Measurements from ENCODE around the gene MCC. TPM values are rescaled to one million over a fixed set of nuclear protein-coding genes. Genes with fewer than 3 reads are reported as not detected.
A peak's percentile ranks its signal among the peaks of the same experiment; 100 is the strongest.

Gene MCC
- total RNA-seq, 1 donor from 2014 or later: 20.6 TPM

GRCh38 chr5:113381791-113382190 is 106.5 kb downstream of the MCC start:
- H3K27me3 ChIP-seq (ENCODE audit: low read depth): peaks cover 6% of the 10 kb centered on the region
- no peaks in the 10 kb centered on the region for H3K4me1 ChIP-seq
- H3K9me3 ChIP-seq: no peaks in the 10 kb centered on the region
- H3K36me3 ChIP-seq: no peaks in the 10 kb centered on the region
- no peak overlapping the region for H3K4me3 ChIP-seq
- no peak for TF ChIP-seq CTCF (IDR thresholded peaks at IDR 0.05)
- intact Hi-C loops (cut with DNase I): no loop called here
- no peak overlapping the region for H3K27ac ChIP-seq
- no peak for ATAC-seq
- DNase-seq: no peak

GRCh38 chr5:113380807-113381326 is 107.4 kb downstream of the MCC start:
- no peaks in the 10 kb centered on the region for H3K9me3 ChIP-seq
- DNase-seq (no peak), ATAC-seq (no peak)
- intact Hi-C loops (cut with DNase I): no loop called here
- TF ChIP-seq CTCF (IDR thresholded peaks at IDR 0.05): no peak
- no peaks in the 10 kb centered on the region for H3K4me1 ChIP-seq
- peaks cover 6% of the 10 kb centered on the region for H3K27me3 ChIP-seq (ENCODE audit: low read depth)
- no peaks in the 10 kb centered on the region for H3K36me3 ChIP-seq
- H3K27ac ChIP-seq: no peak overlapping the region
- H3K4me3 ChIP-seq: no peak overlapping the region

GRCh38 chr5:113379936-113380806 is 108.1 kb downstream of the MCC start:
- H3K9me3 ChIP-seq: no peaks in the 10 kb centered on the region
- no peak for TF ChIP-seq CTCF (IDR thresholded peaks at IDR 0.05)
- H3K36me3 ChIP-seq: no peaks in the 10 kb centered on the region
- no peaks in the 10 kb centered on the region for H3K4me1 ChIP-seq
- H3K27me3 ChIP-seq (ENCODE audit: low read depth): peaks cover 6% of the 10 kb centered on the region
- intact Hi-C loops (cut with DNase I): no loop called here
- ATAC-seq (peak; percentile 86 to 93), DNase-seq (no peak)
- no peak overlapping the region for H3K4me3 ChIP-seq
- H3K27ac ChIP-seq: no peak overlapping the region

- intact Hi-C loops (cut with DNase I): no loop called here
- H3K27me3 ChIP-seq (ENCODE audit: low read depth): peaks cover 6% of the 10 kb centered on the region
- no peaks in the 10 kb centered on the region for H3K4me1 ChIP-seq
- H3K9me3 ChIP-seq: no peaks in the 10 kb centered on the region
- DNase-seq: no peak
- no peak overlapping the region for H3K4me3 ChIP-seq
- peak; percentile 67 to 69 for ATAC-seq
- no peak overlapping the region for H3K27ac ChIP-seq
- no peaks in the 10 kb centered on the region for H3K36me3 ChIP-seq
- peak; percentile 78 for TF ChIP-seq CTCF (IDR thresholded peaks at IDR 0.05)
These were observed 109.2 kb downstream of the MCC start for GRCh38 chr5:113378959-113379541.

GRCh38 chr5:113378514-113378913 is 109.7 kb downstream of the MCC start:
- Histone ChIP-seq H3K4me3 (no peak overlapping the region), H3K9me3 (no peaks in the 10 kb centered on the region), H3K4me1 (no peaks in the 10 kb centered on the region), H3K27me3 (ENCODE audit: low read depth) (peaks cover 6% of the 10 kb centered on the region), H3K36me3 (no peaks in the 10 kb centered on the region), H3K27ac (no peak overlapping the region)
- intact Hi-C loops (cut with DNase I): no loop called here
- no peak for TF ChIP-seq CTCF (IDR thresholded peaks at IDR 0.05)
- no peak for ATAC-seq
- no peak for DNase-seq
